LNCAP (cell line): ENCODE data around the gene TBX20.

Source experiments
- CTCF ChIP-seq: fragments of 450-650 bp; IDR thresholded peaks from 2 replicates; pipeline ENCODE4 v1.5.1; 2017; ENCODE audit warnings: mild to moderate bottlenecking

The TBX20 gene

GRCh38 chr7:35246819-35247218 is 7.1 kb downstream of the TBX20 start:
- TF ChIP-seq CTCF: no peak

GRCh38 chr7:35241884-35242283 is 12.0 kb downstream of the TBX20 start:
- TF ChIP-seq CTCF: peak; percentile 54

- no peak for TF ChIP-seq CTCF
Measured at GRCh38 chr7:35241436-35241835, 12.5 kb downstream of the TBX20 start.

GRCh38 chr7:35232994-35233393 is 20.9 kb downstream of the TBX20 start:
- TF ChIP-seq CTCF: no peak

- no peak for TF ChIP-seq CTCF
Measured at GRCh38 chr7:35185908-35186731, 67.8 kb downstream of the TBX20 start.
